Activated CD4-positive, CD25-positive, alpha-beta regulatory T cell treated with anti-CD3 and anti-CD28 coated beads, Interleukin-2, amount 50 U/mL, for 16 hours (primary cell): Measurements from ENCODE around the gene BCL2L1.

Source experiments
- DNase-seq: peaks from one replicate; pipeline ENCODE4 v3.0.0-alpha.2; 2020; ENCODE audit warnings: low read depth, low spot score

Gene BCL2L1

GRCh38 chr20:31709939-31710338 lies 12.7 kb downstream of the BCL2L1 start:
- DNase-seq = no peak

- DNase-seq = no peak
Measured at GRCh38 chr20:31708736-31709534, 13.7 kb downstream of the BCL2L1 start.

GRCh38 chr20:31707994-31708735 lies 14.5 kb downstream of the BCL2L1 start:
- no peak for DNase-seq

DNA sequence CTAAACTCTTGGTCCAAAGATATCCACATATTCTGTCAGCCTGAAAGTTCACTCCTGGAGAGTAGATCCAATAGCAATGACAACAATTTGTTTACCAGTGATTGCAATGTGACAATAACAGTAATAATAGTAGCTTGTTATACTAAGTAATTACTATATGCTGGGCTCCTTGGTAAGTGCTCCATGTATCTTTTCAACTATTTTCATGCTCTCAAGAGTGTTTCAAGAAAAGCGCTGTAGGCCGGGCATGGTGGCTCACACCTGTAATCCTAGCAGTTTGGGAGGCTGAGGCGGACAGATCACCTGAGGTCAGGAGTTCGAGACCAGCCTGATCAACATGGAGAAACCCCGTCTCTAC lies 15.4 kb downstream of the BCL2L1 start:
- no peak for DNase-seq

DNA sequence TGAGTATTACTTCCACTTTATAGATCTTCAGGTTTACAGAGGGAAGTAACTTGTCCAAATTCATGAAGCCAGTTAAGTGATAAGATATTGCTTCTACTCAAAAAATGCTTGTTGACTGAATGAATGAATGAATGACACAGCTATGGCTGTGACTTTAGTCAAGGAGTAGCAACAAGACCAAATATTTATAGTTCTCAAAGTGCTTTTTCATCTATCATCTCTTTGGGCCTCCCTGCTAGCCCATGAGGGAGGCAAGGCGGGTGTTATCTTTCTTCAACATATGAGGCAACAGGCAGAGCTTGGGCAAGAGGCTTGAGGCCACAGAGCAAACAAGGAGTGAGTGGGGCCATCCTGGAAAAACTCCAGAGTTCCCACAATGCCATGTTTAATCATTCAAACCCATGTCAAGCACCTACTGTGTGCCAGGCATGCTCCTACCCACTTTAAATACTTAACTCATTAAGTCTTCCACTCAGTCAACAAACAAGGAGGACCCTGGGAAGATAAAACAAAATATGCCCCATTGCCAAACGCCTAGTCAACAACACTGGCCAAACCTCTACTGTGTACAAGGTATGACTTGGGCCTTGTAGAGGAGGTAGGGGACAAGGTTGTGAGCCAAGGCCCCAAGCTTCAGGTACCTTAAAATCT lies 15.9 kb downstream of the BCL2L1 start:
- no peak for DNase-seq

DNA sequence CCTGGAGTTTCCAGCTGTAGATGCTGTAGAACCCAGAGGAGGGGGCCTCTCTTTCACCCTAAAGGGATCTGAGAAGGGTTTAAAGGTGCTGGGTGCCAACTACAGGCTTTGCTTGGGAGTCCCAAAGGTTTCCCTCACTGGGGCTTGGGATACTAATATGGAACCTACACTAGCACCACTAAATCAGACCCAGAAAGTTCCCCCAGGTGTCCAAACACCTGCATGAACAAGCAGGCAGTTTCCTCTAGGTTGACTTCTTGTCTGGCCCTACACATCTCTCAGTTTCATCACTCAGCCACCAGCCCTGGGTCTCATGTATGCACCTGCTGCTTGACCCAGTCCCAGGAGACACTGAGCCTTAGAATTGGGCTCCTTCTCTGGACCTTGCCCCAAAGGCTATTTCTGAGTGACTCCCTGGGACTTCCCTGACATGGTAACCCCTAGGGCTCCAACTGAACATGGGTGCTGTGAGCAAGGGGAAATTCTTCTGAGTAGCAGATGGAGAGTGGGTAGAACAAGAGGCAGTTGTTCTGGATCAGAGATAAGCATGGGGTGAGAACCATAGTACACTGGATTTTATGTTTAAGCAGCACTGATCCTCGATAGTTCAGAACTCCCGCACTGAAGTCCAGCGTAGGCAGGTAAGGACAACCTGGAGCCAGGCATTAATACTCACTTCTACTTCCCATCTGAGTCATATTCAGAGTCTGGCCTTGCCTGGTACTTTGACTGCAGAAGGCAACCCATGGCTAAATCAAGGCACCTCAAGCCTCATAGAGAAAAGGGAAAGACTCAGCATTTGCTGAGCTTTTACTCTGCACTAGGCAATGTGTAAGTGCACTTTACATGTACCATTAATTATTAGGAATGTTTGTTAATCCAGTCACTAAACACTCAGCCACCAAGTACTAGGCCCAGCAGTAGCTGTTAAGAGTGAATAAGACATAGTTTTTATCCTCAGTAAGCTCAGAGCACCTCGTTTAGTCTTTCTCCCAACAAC lies 16.8 kb downstream of the BCL2L1 start:
- no peak for DNase-seq

DNA sequence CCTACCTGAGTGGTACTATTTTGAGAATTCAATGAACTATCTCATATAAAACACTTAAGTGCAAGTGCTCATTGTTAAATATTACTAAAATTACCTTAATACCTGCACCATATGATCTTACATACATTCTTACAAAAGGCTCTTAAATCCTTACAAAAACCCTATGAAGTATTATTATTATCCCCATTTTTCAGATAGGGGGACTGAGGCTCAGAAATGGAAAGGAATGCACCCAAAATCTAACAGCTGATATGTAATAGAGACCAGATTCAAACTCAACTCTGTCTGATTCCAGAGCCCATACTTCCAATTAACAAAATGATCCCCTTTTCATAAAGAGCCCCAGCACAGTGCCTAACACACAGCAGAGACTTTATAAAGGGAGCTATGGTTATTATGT lies 17.5 kb downstream of the BCL2L1 start:
- no peak for DNase-seq

GRCh38 chr20:31704225-31705119 lies 18.2 kb downstream of the BCL2L1 start:
- DNase-seq = no peak

DNA sequence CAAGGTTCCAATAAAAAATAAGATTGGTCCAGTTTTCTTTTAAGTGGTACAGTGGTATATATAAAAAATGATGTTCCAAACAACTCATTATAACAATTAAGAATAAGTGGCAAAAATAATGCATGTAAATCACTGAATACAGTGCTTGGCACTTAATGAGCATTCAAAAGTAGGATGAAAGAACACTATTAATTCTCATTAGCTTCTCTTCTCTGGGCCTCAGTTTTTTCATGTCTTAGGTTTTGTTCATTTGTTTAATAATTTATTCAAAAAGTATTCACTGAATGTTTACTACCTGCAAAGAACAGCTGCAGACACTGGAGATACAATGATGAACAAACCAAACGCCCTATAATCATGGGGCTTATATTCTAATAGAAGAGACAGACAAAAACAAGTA lies 21.1 kb downstream of the BCL2L1 start:
- DNase-seq = no peak

DNA sequence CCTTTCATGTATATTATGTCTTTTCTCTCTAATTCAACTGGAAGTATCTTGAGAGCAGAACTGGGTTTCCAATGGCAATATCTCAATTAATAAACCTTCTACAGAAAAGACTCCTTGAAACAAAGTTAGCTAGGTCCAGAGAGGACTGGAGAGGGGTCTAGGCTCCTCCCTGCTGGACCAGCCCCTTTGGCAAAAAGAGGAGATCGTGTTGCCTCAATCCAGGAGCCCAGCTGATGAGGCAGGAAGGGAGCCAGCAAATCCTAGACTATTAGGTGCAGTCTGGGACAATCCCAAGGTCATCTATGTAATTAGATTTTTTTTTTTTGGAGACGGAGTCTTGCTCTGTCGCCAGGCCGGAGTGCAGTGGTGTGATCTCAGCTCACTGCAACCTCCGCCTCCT lies 21.9 kb downstream of the BCL2L1 start:
- no peak for DNase-seq

DNA sequence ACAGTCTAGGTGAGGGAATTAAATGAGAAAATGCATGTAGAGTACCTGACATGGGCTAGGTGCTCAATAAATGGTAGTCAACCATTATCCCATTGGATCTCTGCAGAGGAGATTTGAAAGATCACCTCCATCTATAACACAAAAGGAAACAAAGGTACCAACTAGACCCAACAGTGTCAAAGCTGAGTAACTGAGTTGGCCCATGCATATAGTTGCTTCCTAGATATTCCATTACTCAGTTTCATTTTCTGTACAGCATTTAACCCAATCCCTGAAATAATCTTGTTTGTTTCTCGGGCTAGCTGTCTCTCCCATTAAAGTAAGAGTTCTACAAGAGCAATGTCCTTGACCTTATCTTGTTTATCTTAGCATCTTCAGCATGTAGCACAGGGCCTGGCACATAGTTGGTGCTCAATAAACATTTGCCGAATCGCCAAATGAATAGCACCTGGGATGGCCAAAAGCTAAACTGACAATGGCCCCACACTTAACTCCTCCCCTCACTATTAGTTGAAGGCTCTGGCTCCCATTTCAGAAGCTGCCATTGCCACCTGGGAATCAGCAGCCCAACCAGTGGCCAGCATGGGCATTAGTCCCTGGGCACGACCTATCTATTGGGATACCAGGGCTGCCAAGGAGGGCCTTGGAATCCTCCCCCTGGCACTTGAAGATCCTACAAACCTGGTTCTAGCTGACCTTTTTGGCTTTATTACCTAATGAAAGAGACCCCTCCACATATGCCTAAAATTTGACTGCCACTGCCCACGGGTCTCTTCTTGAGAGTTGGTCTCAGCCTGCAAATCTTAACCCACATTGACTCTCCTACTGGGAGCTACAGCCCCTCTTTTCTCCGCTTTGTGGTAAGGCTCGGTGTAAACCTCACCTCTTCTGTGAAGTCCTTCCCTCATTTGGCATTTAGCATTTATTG lies 22.6 kb downstream of the BCL2L1 start:
- no peak for DNase-seq

DNA sequence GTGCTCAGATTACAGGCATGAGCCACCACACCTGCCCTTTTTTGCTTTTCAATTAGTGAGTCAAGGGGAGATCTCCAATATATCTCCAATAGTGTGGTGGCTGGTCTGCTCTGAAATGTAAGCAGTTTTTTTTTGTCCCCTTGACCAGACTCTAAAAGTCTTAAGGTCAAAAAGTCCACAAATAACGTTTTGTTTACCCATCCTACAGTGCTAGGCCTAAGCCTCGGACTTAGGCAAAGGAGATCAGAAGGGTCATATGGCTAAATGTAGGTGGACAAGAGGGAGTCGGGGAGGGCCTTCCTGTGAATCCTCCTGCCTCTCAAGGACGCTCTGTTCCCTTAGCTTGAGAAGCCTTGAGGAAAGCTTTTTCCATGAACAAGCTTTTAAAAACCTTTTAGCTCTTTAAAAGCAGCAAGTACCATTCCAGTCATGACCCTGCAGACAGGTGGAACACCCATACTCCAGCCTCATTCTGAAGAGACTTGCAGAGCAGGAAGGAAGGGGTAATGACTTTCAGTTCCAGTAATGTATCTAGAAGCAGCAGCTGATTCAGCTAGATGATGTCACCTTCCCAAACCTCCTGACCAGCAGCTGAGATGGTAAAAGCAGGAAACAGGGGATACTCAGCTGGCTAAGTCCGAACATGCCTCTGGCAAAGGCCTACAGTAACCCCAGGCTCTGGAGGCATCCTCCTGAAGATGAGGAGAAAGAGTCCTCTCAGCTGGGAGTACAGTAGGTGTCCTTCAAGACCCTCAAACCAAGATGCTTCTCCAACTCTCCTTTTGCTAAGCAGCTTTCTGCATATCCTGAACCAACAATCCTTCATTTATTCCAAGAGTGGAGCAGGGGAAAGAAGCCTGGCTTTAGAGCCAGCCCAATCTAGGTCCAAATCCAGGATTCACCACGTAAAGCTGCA lies 23.6 kb downstream of the BCL2L1 start:
- no peak for DNase-seq

- no peak for DNase-seq
Measured at GRCh38 chr20:31698243-31698802, 24.3 kb downstream of the BCL2L1 start.

GRCh38 chr20:31695849-31696804 lies 26.5 kb downstream of the BCL2L1 start:
- DNase-seq = no peak

DNA sequence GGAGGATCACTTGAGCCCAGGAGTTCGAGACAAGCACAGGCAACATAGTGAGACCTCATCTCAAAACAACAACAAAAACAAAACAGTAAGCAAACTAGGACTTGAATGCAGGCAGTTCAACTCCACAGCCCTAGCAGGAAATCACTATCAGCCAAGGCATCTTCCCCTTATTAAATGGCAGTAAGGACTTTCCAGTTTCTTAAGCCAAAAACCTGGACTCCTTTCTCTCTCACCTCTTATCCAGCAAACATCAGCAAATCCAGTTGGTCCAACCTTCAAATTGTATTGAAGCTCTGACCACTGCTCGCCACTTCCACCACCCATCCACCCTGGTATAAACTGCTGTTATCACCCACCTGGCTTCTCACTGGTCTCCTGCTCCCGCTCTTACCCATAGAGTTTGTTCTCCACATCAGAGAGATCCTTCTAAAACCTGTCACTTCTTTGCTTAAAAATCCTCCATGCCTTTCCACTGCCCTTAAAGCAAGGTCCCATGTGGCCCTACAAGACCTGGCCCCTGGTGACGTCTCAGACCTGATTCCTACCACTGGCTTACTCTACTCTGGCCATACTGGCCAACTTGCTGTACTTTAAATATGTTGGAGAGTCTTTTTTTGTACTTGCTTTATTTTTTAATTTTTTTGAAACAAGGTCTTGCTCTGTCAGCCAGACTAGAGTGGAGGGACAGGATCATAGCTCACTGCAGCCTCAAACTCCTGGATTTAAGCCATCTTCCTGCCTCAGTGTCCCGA lies 27.6 kb downstream of the BCL2L1 start:
- DNase-seq = no peak
